ENCODE measurements around the gene SLC6A11. TPM values are rescaled to one million over a fixed set of nuclear protein-coding genes. Genes with fewer than 3 reads are reported as not detected.

SLC6A11 gene
- total and polyA plus RNA-seq, 4 donors: 0.02 to 0.09 TPM; not detected in 2

DNA sequence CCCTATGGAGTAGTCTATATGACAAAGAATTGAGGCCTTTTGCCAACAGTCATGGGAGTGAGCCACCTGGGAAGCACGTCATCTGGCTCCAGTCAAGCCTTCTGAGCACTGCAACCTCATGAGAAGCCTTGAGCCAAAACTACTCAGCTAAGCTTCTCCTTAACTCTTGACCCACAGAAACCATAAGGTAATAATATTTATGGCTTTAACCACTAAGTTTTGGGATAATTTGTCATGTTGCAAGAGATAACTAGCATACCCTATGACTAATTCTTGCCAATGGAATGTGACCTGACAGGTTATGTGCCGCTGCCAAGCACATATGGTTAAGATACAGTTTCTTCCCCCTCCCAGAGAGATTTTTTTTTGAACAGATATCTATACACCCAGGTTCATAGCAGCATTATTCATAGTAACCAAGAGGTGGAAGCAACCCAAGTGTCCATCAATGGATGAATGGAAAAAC lies 11.8 kb upstream of the SLC6A11 start:
- DNase-seq: no peak
- TF ChIP-seq, protein P1, sequence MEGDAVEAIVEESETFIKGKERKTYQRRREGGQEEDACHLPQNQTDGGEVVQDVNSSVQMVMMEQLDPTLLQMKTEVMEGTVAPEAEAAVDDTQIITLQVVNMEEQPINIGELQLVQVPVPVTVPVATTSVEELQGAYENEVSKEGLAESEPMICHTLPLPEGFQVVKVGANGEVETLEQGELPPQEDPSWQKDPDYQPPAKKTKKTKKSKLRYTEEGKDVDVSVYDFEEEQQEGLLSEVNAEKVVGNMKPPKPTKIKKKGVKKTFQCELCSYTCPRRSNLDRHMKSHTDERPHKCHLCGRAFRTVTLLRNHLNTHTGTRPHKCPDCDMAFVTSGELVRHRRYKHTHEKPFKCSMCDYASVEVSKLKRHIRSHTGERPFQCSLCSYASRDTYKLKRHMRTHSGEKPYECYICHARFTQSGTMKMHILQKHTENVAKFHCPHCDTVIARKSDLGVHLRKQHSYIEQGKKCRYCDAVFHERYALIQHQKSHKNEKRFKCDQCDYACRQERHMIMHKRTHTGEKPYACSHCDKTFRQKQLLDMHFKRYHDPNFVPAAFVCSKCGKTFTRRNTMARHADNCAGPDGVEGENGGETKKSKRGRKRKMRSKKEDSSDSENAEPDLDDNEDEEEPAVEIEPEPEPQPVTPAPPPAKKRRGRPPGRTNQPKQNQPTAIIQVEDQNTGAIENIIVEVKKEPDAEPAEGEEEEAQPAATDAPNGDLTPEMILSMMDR (IDR thresholded peaks at IDR 0.05; ENCODE audit: control extremely low read depth, extremely low read depth): no peak
- Histone ChIP-seq H3K27me3 (ENCODE audit: control insufficient read depth in 3 of 3, insufficient read depth in 3 of 3, low read length in 2 of 3) (peaks cover 0 to 3% (median 0%) of the 10 kb centered on the region in 3 donors), H3K27ac (ENCODE audit: low read depth in 1 of 2, low read length in 1 of 2) (no peak overlapping the region), H3K36me3 (ENCODE audit: control insufficient read depth in 4 of 4, insufficient read depth in 4 of 4, low read length in 4 of 4) (no peaks in the 10 kb centered on the region), H3K4me1 (ENCODE audit: control insufficient read depth in 5 of 5, insufficient read depth in 5 of 5, low read length in 5 of 5) (no peaks in the 10 kb centered on the region), H3K4me3 (no peak overlapping the region), H3K9ac (ENCODE audit: insufficient read depth in 1 of 2, low read length in 2 of 2) (no peak overlapping the region), H3K9me3 (ENCODE audit: control insufficient read depth in 4 of 4, insufficient read depth in 3 of 4, low read length in 3 of 4) (peaks cover 0 to 4% (median 0%) of the 10 kb centered on the region in 4 donors)
- WGBS, 2 donors: 44 to 82% methylated on average over 2 of the region's 2 CpGs
- ATAC-seq (ENCODE audit: insufficient read depth, low FRiP score): no peak

- no peak overlapping the region for H3K4me3 ChIP-seq
- WGBS, 2 donors: 63 to 65% methylated on average over 4 of the region's 4 CpGs
- DNase-seq (no peak), ATAC-seq (ENCODE audit: insufficient read depth, low FRiP score) (no peak)
- H3K9me3 ChIP-seq (ENCODE audit: control insufficient read depth in 4 of 4, insufficient read depth in 3 of 4, low read length in 3 of 4): peaks cover 0 to 4% (median 0%) of the 10 kb centered on the region in 4 donors
- no peak overlapping the region for H3K27ac ChIP-seq (ENCODE audit: low read depth in 1 of 2, low read length in 1 of 2)
- H3K4me1 ChIP-seq (ENCODE audit: control insufficient read depth in 5 of 5, insufficient read depth in 5 of 5, low read length in 5 of 5): no peaks in the 10 kb centered on the region
- H3K27me3 ChIP-seq (ENCODE audit: control insufficient read depth in 3 of 3, insufficient read depth in 3 of 3, low read length in 2 of 3): peaks cover 0 to 3% (median 0%) of the 10 kb centered on the region in 3 donors
- H3K9ac ChIP-seq (ENCODE audit: insufficient read depth in 1 of 2, low read length in 2 of 2): no peak overlapping the region
- no peaks in the 10 kb centered on the region for H3K36me3 ChIP-seq (ENCODE audit: control insufficient read depth in 4 of 4, insufficient read depth in 4 of 4, low read length in 4 of 4)
- TF ChIP-seq, protein P1 (IDR thresholded peaks at IDR 0.05; ENCODE audit: control extremely low read depth, extremely low read depth): no peak
Observed at GRCh38 chr3:10806006-10806405, 10.0 kb upstream of the SLC6A11 start.

- TF ChIP-seq, protein P1 (IDR thresholded peaks at IDR 0.05; ENCODE audit: control extremely low read depth, extremely low read depth): no peak
- ATAC-seq (ENCODE audit: insufficient read depth, low FRiP score): no peak
Observed at GRCh38 chr3:10808130-10808735, 7.8 kb upstream of the SLC6A11 start.

More at GRCh38 chr3:10808130-10808735, 7.8 kb upstream of the SLC6A11 start:
- no peak for DNase-seq
- H3K27me3 ChIP-seq (ENCODE audit: control insufficient read depth in 3 of 3, insufficient read depth in 3 of 3, low read length in 2 of 3): peaks cover 0 to 3% (median 3%) of the 10 kb centered on the region in 3 donors
- peaks cover 0 to 4% (median 0%) of the 10 kb centered on the region in 4 donors for H3K9me3 ChIP-seq (ENCODE audit: control insufficient read depth in 4 of 4, insufficient read depth in 3 of 4, low read length in 3 of 4)
- no peaks in the 10 kb centered on the region for H3K36me3 ChIP-seq (ENCODE audit: control insufficient read depth in 4 of 4, insufficient read depth in 4 of 4, low read length in 4 of 4)
- WGBS, 2 donors: 56 to 59% methylated on average over 1 of the region's 1 CpG
- no peaks in the 10 kb centered on the region for H3K4me1 ChIP-seq (ENCODE audit: control insufficient read depth in 5 of 5, insufficient read depth in 5 of 5, low read length in 5 of 5)
- no peak overlapping the region for H3K9ac ChIP-seq (ENCODE audit: insufficient read depth in 1 of 2, low read length in 2 of 2)
- H3K4me3 ChIP-seq: no peak overlapping the region
- no peak overlapping the region for H3K27ac ChIP-seq (ENCODE audit: low read depth in 1 of 2, low read length in 1 of 2)

Data from lung (tissue), 12 donors.